Measurements from ENCODE around the gene KLHL33.

DNA sequence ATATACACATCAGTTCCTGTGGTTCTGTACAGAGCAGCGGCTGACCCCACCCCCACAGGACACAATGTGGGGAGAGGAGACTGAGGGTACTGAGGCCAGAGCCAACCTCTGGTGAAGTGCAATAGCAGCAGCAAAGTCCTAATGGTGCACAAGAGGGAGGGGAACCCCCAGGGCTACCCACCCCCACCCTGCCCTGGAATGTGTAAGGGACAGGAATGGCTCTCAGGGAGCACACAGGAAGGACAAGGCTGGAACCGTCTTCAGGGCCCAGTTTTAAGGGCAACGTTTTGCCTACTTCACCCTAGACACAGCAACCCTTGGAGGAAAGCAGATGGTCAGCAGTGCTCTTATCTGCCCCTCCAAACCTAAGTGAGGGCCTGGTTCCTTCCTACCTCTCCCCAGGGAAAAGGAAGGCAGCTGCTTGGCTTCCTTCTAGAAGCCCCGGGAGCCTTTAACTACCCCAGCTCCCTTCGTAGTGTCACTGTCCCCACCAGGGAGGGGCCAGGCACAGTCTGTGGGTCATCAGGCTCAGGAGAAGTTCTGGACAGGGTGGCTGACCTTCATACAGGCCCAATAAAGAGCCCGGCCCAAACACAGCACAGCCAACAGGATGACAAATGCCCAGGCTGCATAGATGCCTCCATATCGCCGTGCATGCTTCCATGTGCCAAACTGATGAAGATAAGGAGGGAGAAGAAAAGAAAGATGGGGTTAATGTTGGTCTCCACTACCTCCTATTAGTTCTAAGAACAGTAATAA is 22.2 kb upstream of the KLHL33 start:
- TF ChIP-seq YY1 (IDR thresholded peaks at IDR 0.05; ENCODE audit: insufficient read depth, insufficient read length) (no peak), ZNF274 (IDR thresholded peaks at IDR 0.05; ENCODE audit: low read depth, low read length) (no peak), SUZ12 (IDR thresholded peaks at IDR 0.05; ENCODE audit: extremely low read depth, insufficient read depth, insufficient read length) (no peak)
